GM21447 (cell line): Measurements from ENCODE around the gene SMYD4.

Experiments used
- ATAC-seq: cut with Tn5 transposase; IDR thresholded peaks from one replicate; pipeline ENCODE4 v1.9.1; 2021; ENCODE audit not compliant: unreplicated experiment

Gene SMYD4

DNA sequence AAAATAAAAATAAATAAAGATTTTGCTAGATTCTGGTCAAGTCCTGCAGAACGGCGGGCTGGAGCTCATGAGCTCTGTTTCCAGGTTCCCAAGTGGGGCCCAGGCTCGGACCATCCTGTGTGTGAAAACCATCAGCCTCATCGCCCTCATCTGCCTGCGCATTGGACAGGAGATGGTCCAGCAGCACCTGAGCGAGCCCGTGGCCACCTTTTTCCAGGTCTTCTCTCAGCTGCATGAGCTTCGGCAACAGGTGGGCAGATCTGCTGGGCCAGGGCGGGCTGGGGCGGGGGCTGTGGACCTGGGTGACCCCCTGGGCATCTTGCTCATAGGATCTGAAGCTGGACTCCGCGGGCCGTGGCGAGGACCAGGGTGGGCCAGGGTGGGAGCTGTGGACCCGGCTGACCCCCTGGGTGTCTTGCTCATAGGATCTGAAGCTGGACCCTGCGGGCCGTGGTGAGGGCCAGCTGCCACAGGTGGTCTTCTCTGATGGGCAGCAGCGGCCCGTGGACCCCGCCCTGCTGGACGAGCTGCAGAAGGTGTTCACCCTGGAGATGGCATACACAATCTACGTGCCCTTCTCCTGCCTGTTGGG lies 97.4 kb downstream of the SMYD4 start:
- ATAC-seq = no peak

DNA sequence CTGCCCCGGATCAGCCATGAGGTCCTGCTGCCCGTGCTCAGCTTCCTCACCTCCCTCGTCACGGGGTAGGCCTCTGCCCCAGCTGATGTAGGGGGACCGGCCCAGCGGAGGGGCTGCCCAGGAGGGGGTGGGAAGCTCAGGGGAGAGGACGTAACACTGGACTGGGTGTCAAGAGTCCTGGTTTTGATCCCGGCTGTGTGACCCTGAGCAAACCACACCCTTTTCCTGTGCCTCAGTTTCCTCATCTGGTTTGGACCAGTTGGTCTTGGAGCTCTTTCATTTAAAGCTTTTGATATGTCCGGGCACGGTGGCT lies 98.6 kb downstream of the SMYD4 start:
- no peak for ATAC-seq

DNA sequence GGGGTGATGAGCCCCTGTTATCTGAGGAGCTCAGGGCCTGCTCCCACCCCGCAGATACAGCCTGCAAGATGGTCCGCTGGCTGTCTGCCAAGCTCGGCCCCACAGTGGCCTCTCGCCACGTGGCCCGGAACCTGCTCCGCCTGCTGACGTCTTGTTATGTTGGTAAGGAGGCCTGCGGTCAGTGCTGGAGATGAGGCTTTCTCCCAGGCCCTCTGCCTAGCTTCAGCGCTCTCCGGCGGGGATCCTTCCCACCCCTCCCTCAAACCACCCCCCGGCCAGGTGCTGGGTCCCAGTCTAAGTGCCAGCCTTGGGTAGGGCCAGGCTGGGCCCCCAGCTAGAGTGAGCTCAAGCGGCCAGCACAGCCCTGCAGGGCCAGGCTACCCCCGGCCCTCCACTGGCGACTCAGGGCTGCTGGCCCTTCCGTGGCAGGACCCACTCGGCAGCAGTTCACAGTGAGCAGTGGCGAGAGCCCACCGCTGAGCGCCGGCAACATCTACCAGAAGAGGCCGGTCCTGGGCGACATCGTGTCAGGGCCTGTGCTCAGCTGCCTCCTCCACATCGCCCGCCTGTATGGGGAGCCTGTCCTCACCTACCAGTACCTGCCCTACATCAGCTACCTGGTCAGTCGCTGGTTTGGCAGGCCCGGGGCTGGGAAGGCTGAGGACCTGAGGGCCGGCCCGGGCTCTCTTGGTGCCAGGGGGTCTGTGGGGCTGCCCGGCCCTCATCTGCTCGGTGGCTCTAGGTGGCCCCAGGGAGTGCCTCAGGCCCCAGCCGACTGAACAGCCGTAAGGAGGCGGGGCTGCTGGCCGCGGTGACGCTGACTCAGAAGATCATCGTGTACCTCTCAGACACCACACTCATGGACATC lies 99.1 kb downstream of the SMYD4 start:
- ATAC-seq = no peak

DNA sequence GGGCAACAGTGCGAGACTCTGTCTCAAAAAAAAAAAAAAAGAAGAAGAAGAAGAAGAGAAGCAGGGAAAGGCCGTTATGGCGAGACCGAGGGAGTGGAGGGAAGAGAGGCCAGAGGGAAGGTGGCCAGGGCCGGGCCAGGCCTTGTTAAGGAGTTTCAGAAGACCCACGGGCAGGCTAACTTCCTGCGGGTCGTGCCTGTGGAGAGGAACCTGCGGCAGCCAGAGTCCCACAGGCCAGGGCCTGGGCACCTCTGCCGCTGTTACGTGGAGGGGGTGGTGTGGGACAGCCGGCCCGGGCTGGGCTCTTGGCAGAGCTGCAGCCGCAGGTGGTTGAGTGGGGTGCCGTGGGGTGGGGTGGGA lies 99.8 kb downstream of the SMYD4 start:
- no peak for ATAC-seq
